ENCODE results near the gene CHAD.

DNA sequence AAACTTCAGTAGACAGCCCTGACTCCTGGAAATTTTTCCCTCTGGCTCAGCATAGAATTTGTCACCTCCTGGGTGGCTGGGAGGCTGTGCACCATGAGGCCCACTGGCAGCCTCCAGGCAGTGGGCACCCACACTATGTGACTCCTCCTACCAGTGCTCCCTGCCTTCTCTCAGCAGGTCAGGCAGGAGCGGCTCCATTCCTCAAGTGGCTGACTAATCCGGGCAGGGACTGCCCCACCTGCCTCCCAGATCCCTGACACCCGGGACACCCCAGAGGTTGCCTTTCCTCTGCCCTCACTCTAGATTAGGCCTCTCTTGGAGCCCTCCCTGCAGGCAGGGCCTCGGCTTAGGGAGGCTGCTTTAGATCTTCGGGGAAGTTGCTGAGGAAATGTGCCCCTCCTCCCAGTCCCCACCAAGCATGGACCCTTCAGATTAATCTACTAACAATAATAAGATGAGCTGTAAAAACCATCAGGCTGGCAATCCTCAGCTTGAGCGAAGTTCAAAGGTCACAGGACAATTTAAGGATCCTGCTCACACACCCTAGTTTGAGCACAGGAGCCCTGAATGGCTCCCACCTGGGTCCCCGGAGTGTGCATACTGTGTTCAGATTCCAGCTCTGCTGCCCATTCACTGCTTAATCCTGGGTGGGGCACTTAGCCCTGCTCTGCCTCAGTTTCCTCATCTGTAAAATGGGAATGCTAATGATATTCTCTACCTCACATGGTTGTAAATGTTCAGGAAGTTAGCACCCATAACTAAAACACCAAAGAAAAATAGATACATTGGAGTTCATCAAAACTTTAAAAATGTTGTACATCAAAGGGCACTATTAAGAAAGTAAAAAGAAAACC, 29.6 kb upstream of the CHAD start:
- TF ChIP-seq YY1 (IDR thresholded peaks at IDR 0.05; ENCODE audit: low read depth) (no peak), TEAD4 (IDR thresholded peaks at IDR 0.05) (no peak), MAX (IDR thresholded peaks at IDR 0.05) (no peak), REST (IDR thresholded peaks at IDR 0.05; ENCODE audit: low read depth) (no peak), RAD21 (IDR thresholded peaks at IDR 0.05; ENCODE audit: low read depth) (no peak), CREB1 (IDR thresholded peaks at IDR 0.05; ENCODE audit: low read depth) (no peak), TAF1 (IDR thresholded peaks at IDR 0.05; ENCODE audit: low read depth) (no peak), CEBPB (IDR thresholded peaks at IDR 0.05) (no peak), EP300 (IDR thresholded peaks at IDR 0.05; ENCODE audit: borderline replicate concordance) (no peak)
